Stimulated activated CD8-positive, alpha-beta memory T cell treated with anti-CD3 and anti-CD28 coated beads, Interleukin-12 subunit alpha, Interleukin-12 subunit beta, amount 100 ng/mL, for 24 hours (primary cell): ENCODE results near the gene TMEM221.
A peak's percentile ranks its signal among the peaks of the same experiment; 100 is the strongest.

Source experiments
- DNase-seq: peaks from one replicate; pipeline ENCODE4 v3.0.0-alpha.2; 2020; ENCODE audit errors: extremely low read depth

Gene TMEM221

GRCh38 chr19:17405250-17406045 lies 43.0 kb downstream of the TMEM221 start, which contains the start of gene BST2:
Gene BST2 (minus strand): TSS chr19:17405630. CDS start chr19:17405575, 55 bp downstream.
- DNase-seq = no peak

GRCh38 chr19:17404621-17405249 lies 43.7 kb downstream of the TMEM221 start:
- no peak for DNase-seq

- no peak for DNase-seq
Measured at GRCh38 chr19:17404015-17404414, 44.5 kb downstream of the TMEM221 start.

GRCh38 chr19:17402982-17403855 lies 45.2 kb downstream of the TMEM221 start:
- no peak for DNase-seq

GRCh38 chr19:17401628-17402027 lies 46.8 kb downstream of the TMEM221 start:
- no peak for DNase-seq

- DNase-seq = no peak
Measured at GRCh38 chr19:17398902-17399527, 49.5 kb downstream of the TMEM221 start.

- peak; percentile 49 for DNase-seq
Measured at GRCh38 chr19:17394891-17395415, 53.5 kb downstream of the TMEM221 start.

GRCh38 chr19:17393914-17394313 lies 54.6 kb downstream of the TMEM221 start, which contains the start of gene CCDC194:
Gene CCDC194 (minus strand): TSS chr19:17394196. CDS start chr19:17394158, 38 bp downstream.
- DNase-seq = no peak

GRCh38 chr19:17393002-17393401 lies 55.5 kb downstream of the TMEM221 start:
- DNase-seq = no peak

GRCh38 chr19:17391371-17392151 lies 56.9 kb downstream of the TMEM221 start:
- no peak for DNase-seq

GRCh38 chr19:17390665-17391370 lies 57.6 kb downstream of the TMEM221 start:
- peak; percentile 76 for DNase-seq

- DNase-seq = no peak
Measured at GRCh38 chr19:17389957-17390664, 58.4 kb downstream of the TMEM221 start.

- no peak for DNase-seq
Measured at GRCh38 chr19:17389288-17389687, 59.2 kb downstream of the TMEM221 start.

- DNase-seq = peak; percentile 19
Measured at GRCh38 chr19:17385878-17386611, 62.4 kb downstream of the TMEM221 start.
